SK-N-MC (cell line): ENCODE data around the gene RBM20.

Experiments used
- DNase-seq: peaks from one replicate; pipeline ENCODE4 v3.0.0-alpha.2; 2011; ENCODE audit warnings: low read depth, low spot score
- H3K27ac ChIP-seq: fragments of 200-600 bp; sonication (generic); 2 replicates; pipeline ENCODE4 v1.5.1; 2016; ENCODE audit warnings: mixed run types
- H3K36me3 ChIP-seq: fragments of 200-600 bp; sonication (generic); 2 replicates; pipeline ENCODE4 v1.6.1; 2017; ENCODE audit warnings: antibody characterized with exemption, low read length, mixed read lengths; ENCODE audit not compliant: insufficient read depth
- H3K4me3 ChIP-seq: fragments of 200-600 bp; sonication (generic); 2 replicates; pipeline ENCODE4 v1.5.1; 2016
- H3K9ac ChIP-seq: fragments of 200-600 bp; sonication (generic); 2 replicates; pipeline ENCODE4 v1.8.0; 2017; ENCODE audit warnings: mixed run types, mixed read lengths; ENCODE audit not compliant: insufficient read length
- H3K9me3 ChIP-seq: fragments of 200-600 bp; sonication (generic); 2 replicates; pipeline ENCODE4 v1.6.1; 2017; ENCODE audit warnings: low read depth, mild to moderate bottlenecking, antibody characterized with exemption, low read length, moderate library complexity, mixed read lengths
- EZH2 ChIP-seq: fragments of 200-600 bp; sonication (generic); IDR thresholded peaks from one replicate; pipeline ENCODE4 v1.6.1; 2017; ENCODE audit warnings: antibody characterized with exemption
- FOXP2 ChIP-seq: optimal IDR thresholded peaks from 2 replicates; pipeline ENCODE3; 2011; ENCODE audit warnings: mild to moderate bottlenecking, moderate library complexity; ENCODE audit not compliant: insufficient read depth; ENCODE audit errors: extremely low read length, control extremely low read depth
- POLR2AphosphoS5 ChIP-seq: IDR thresholded peaks from 2 replicates; pipeline ENCODE4 v1.6.1; 2012; ENCODE audit warnings: mild to moderate bottlenecking, low read depth, low read length, borderline replicate concordance

Gene RBM20

DNA sequence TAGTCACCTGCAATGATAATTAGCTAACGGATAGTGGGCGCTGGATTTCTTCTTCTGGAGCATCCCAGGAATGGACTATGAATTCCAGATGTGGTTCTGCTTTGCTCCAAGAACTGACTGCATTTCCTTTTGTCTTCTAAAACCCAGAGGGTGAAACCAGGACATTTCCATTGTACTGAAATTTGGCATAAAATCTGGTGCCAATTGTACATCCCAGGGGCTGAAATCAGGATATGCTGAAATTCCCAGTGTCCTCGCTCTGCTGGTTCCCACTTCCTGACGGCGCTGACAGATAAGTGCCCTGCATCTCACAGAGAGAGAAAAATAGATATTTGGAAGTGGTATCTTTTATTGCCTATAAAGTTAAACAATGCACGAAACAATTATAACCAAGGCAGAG, 31.9 kb downstream of the RBM20 start:
- H3K9me3 ChIP-seq = no peaks in the 10 kb centered on the region
- TF ChIP-seq FOXP2 = no peak
- no peak for TF ChIP-seq POLR2AphosphoS5
- TF ChIP-seq EZH2 = no peak

DNA sequence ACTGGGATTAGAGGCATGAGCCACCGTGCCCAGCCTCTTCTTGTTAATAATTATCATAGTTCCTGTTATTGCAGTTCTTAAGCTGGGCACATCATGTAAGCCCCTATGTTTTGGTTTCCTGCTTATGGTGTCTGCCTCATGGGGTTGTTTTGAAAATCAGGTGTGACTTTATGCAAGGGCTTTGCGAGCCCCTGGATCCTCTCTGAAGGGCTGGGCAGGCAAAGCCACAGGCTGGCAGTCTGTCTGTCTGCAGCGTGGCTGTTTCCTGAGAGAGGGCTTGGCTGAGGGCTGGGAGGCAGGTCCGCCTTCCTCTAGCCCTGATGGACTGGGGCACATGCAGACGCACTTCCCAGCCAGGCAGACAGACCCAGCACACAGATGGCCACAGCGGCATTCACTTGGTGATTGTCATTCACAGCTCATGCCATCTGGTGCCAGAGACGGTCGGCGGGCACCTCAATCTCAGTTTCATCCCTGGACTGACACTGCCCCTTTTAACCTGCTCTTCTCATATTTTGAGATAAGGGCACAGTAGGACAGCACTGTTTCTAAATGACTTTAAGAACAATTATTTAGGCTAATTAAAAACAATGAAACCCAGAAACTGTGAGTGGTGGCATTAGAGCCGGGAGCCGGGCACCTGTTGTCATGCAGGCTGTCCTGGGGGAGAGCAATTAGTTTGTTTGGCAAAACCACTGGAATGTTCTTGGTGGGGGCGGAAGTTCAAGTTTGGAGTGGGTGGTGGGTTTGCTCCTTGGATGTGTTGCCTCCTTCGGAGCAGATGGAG, 35.5 kb downstream of the RBM20 start:
- no peak overlapping the region for H3K9ac ChIP-seq
- H3K27ac ChIP-seq = no peak overlapping the region
- H3K9me3 ChIP-seq = no peaks in the 10 kb centered on the region
- no peak for DNase-seq
- no peaks in the 10 kb centered on the region for H3K36me3 ChIP-seq
- no peak overlapping the region for H3K4me3 ChIP-seq
- TF ChIP-seq FOXP2 = no peak

More for the DNA sequence above, 31.9 kb downstream of the RBM20 start:
- Histone ChIP-seq H3K27ac (no peak overlapping the region), H3K36me3 (no peaks in the 10 kb centered on the region), H3K9ac (no peak overlapping the region), H3K4me3 (0 out of 2 replicates have a peak overlapping the region, but pooled peaks have one; percentile 18)
- DNase-seq = no peak

DNA sequence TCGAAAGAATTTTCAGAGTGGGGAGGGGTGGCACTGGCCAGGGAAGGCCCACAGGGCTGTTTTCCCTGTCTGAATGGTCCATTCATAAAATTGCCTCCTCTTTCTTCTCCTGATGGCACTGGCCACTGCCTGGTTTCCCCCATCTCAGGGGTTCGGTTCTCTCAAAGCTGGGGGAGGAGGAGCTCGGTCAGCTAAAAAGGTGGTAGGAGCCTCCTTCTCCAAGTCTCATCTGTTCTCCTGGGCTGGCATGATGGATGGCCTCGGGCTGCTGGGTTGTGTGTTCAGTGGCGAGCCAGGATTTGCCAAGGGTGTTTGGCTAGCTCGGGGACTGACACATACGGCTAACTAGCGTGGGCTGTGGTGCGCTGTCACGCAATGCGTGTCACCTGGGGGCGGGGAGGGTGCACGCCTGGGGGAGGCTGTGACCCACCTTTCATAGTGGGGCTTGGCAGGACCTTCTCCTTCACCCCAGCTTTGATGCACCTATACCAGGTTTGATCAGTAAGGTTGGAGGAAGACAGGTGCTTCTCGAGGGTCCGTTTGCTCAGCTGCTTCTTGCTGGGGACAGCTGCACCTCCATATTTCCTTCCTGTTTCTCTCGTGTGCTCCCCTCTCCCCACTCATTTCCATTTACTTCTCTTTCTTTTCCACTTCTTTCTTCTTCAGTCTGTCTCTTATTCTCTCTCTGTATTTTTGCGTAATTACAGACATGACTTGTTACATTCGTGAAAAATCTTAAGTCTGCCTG, 36.3 kb downstream of the RBM20 start:
- DNase-seq = no peak
- Histone ChIP-seq H3K9ac (no peak overlapping the region), H3K4me3 (no peak overlapping the region), H3K9me3 (no peaks in the 10 kb centered on the region), H3K36me3 (no peaks in the 10 kb centered on the region), H3K27ac (no peak overlapping the region)
- TF ChIP-seq FOXP2 (no peak), EZH2 (no peak), POLR2AphosphoS5 (no peak)

DNA sequence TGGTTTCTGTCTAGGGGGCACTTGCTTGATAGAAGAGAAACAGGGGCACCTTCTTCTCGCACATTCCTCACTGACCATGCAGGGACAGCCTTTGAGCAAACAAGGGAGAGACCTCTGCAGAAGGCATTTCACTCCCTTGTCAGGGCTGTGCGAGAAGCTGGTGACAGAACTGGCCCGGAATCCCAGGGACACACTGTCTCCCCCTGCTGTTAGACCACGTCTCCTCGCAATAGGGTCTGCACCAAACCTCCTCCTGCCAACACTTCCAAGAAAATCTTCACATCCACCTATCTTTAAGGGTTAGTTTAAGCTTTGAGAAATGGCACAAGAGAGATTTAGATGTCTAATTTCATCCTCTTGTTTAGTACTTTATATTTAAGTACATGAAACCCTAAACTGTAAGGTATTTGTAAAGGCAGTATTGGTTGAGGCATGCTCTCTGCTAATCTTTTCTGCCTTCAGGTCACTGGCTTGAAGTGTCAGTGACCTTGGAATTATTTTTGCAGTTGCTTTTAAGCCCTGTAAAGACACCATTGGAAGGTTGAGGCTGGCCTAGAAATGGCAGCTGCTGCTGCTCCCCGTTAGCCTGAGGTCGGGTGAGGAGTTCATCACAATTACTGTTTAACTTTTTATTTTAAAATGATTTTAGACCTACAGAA, 37.0 kb downstream of the RBM20 start:
- no peaks in the 10 kb centered on the region for H3K9me3 ChIP-seq
- H3K36me3 ChIP-seq = no peaks in the 10 kb centered on the region
- no peak overlapping the region for H3K4me3 ChIP-seq
- H3K27ac ChIP-seq = no peak overlapping the region
- DNase-seq = no peak
- TF ChIP-seq POLR2AphosphoS5 (no peak), EZH2 (no peak), FOXP2 (no peak)
- H3K9ac ChIP-seq = no peak overlapping the region

DNA sequence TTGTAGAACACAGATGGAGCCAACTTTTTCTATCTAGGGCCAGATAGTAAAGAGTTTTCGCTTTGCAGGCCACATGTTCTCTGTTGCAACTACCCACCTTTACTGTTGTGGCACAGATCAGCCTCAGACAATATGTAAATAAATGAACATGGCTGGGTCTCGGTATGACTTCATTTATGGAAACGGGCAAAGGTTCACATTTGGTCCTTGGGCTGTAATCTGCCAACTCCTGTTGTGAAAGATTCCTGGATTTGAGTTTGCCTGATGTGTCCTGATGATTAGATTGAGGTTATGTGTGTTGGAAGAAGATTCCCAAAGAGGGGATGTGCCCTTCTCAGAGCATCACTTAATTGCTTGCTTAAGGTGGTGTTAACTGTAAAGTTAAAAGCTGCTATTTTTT, 38.2 kb downstream of the RBM20 start:
- Histone ChIP-seq H3K27ac (no peak overlapping the region), H3K9ac (no peak overlapping the region), H3K4me3 (no peak overlapping the region), H3K9me3 (no peaks in the 10 kb centered on the region), H3K36me3 (no peaks in the 10 kb centered on the region)
- no peak for TF ChIP-seq POLR2AphosphoS5
- TF ChIP-seq FOXP2 = no peak
- DNase-seq = no peak

DNA sequence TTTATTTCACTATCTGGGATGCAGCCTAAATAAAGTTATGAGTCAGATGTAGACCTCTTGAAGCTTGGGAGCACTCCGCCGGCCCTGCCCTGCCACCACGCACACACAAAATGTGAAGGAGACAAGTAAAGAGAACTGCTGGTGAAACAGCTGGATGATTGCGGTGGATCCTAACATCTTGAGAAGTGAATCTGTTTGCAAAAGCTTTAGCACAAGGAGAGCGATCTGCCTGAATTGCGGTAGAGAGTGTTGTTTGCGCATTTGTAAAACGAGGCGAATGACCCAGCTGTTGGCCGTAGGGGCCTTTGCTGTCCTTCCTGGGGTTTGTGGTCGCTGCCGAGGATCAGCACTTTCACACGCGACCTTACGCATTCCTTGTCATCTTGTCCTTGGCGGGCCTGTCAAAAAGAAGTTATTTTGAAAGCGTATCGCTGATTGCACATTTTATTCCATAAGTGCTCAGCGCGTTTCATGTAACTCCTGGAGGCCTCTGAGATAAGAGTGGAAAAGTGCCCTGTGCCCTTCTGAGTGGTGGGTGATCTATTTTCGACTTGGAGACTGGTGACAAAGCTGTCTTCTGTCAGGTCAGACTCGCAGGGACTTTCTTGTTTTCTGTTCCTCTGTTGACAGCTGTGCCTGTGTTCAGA, 40.8 kb downstream of the RBM20 start:
- TF ChIP-seq FOXP2 (no peak), POLR2AphosphoS5 (no peak), EZH2 (no peak)
- no peaks in the 10 kb centered on the region for H3K36me3 ChIP-seq
- no peaks in the 10 kb centered on the region for H3K9me3 ChIP-seq
- H3K9ac ChIP-seq = no peak overlapping the region
- H3K27ac ChIP-seq = no peak overlapping the region
- DNase-seq = no peak
- H3K4me3 ChIP-seq = no peak overlapping the region

DNA sequence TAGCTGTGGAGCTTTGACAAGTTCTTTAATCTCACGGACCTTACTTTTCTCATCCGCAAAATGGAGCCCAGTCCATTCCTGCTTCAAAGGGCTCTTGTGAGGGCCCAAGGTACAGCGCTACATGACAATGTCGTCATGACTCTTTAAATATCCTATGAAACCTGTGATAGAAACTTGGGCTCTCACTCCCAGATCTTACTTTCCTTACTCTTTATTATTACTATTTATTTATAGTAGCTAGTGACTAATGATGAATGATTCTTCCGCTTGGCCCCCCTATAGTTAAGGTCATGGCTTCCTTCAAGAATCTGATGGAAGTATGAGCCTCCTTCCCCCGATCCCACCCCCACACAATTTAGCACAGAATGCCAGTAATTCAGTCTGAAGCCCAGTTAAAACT, 41.9 kb downstream of the RBM20 start:
- no peak overlapping the region for H3K4me3 ChIP-seq
- no peak overlapping the region for H3K27ac ChIP-seq
- no peaks in the 10 kb centered on the region for H3K36me3 ChIP-seq
- no peak overlapping the region for H3K9ac ChIP-seq
- H3K9me3 ChIP-seq = no peaks in the 10 kb centered on the region
- TF ChIP-seq FOXP2 (no peak), EZH2 (no peak), POLR2AphosphoS5 (no peak)
- no peak for DNase-seq

DNA sequence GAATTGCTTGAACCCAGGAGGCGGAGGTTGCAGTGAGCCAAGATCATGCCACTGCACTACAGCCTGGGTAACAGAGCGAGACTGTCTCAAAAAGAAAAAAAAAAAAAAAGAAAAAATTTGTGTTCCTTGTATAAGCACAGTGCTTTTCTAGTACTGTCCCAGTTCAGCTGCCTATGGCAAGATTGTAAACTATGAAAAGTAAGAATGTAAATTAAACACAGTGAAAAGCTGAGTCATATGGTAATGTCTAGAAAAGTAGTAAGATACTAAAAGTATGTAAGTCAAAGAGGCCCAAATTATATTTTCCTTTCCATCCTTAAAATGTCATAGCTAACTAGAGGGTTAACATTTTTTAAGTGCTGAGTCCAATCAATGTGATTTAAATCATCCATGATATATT, 42.8 kb downstream of the RBM20 start:
- Histone ChIP-seq H3K36me3 (no peaks in the 10 kb centered on the region), H3K9ac (no peak overlapping the region), H3K4me3 (no peak overlapping the region), H3K27ac (no peak overlapping the region), H3K9me3 (no peaks in the 10 kb centered on the region)
- DNase-seq = no peak
- TF ChIP-seq EZH2 (no peak), FOXP2 (no peak), POLR2AphosphoS5 (no peak)
